ENCODE measurements around the gene HSPA1L.
"Not testable (repeated sequence)": the region's sequence is repeated elsewhere in the genome, so short reads cannot be mapped to it uniquely, and the experiment has no call there.

HSPA1L gene

DNA sequence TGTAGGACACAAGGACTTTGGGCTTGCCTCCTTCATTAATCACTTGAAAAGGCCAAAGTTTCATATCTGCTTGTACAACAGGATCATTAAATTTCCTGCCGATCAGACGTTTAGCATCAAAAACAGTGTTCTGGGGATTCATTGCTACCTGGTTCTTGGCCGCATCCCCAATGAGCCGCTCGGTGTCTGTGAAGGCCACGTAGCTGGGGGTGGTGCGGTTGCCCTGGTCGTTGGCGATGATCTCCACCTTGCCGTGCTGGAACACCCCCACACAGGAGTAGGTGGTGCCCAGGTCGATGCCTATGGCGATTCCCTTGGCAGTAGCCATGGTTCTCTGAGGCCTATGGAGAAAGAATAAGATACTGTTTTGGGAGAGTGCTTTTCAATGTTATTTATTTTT, 3.4 kb downstream of the HSPA1L start:
- no peak for DNase-seq

DNA sequence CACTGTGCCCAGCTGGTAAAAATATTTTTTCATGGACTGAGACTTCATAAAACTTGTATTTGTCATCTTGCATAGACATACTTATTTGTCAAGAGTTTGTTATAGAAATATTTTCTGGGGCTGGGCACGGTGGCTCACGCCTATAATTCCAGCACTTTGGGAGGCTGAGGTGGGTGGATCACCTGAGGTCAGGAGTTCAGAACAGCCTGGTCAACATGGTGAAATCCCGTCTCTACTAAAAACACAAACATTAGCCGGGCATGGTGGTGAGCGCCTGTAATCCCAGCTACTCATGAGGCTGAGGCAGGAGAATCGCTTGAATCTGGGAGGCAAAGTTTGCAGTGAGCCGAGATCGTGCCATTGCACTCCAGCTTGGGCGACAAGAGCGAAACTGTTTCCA, 6.5 kb downstream of the HSPA1L start:
- not testable (repeated sequence) for DNase-seq

DNA sequence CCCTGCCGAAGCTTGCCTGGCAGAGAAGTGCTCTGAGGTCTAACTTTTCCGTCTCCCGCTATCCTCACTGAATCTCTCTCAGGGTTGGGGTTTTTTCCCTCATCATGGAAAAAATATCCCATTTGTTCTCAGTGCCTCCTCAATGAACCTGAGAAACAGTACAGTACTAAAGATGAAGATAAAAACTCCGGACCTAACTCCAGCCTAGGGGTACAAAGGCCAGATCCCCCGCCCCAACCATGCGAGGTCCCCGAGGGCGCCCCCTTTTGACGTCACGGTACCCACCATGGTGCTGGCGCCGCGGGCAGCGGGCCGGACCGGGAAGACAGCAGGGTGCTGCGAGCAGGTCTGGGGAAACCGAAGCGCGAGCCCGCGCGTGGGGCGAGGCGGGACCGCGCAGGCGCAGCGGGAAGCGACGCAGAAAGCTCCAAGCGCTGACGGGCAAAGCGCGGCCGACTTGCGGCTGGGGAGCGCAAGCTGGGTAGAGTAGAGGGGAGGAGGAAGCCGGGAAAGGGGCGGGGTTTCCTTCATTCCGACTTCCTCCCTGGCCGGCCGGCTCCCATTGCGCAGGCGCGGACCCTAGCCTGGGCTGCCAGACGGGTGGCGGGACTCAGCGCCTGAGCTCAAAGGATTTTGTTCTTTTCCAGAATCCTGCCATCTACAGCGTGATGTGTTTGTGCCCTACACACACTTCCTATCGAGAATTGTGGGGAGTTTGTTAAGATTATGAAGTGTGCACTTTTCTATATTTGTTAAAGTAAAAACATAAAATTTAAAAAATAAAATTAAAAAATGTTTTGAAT, 8.4 kb downstream of the HSPA1L start, which contains the start of gene LSM2:
Gene LSM2 (minus strand): TSS at position 497 of the 803 bp plus-strand sequence. CDS start 209 bp downstream, at position 288.
- DNase-seq: peak; percentile 98

DNA sequence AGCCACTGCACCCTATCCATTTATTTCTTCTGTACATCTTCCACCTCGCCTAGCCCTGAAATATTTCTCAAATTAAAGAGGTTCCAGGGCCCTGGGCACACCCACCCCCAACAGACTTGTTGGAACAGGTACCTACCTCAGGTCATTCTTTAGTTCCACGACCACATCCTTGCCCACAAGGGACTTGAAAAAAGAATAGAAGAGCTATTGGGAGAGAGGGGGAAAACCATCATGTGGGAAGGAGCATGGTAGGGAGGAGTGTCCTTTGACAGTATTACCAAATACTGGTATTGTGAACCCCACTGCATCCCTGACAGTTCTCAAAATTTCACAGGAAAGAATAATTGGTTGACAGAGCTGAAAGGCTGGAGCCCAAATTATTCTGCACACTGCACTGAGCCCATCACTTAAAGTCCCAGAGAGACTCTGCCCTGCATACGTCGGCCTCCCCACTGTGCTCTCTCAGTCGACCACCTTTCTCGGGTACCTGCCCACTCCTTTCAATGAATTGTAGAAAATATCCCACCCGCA, 9.1 kb downstream of the HSPA1L start:
- DNase-seq: no peak

DNA sequence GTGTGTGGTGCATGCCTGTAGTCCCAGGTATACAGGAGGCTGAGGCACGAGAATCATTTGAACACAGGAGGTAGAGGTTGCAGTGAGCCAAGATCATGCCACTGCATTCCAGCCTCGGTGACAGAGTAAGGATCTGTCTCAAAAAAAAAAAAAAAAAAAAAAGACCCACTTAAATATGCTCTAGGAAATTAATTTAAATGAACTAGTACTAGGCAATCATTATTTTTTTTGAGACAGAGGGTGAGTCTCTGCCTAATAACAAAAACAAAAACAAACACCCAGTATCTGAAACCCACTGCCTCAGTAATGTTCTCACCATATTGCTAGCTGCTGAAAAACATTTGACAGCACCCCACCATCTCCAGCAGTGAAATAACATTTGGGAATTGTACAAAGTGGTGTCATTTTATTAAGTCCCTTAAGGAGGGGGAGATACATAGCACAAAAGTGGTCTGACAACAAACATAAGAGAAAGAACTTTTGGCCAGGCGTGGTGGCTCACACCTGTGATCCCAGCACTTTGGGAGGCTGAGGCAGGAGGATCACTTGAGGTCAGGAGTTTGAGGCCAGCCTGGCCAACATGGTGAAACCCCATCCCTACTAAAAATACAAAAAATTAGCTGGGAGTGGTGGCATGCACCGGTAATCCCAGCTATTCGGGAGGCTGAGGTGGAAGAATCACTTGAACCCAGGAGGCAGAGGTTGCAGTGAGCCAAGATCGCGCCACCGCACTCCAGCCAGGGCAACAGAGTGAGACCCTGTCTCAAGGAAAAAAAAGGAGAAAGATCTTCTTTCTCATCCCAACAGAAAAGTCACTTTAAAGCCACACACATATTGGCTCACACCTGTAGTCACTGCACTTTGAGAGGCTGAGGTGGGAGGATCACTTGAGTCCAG, 13.8 kb downstream of the HSPA1L start:
- DNase-seq: not testable (repeated sequence)

DNA sequence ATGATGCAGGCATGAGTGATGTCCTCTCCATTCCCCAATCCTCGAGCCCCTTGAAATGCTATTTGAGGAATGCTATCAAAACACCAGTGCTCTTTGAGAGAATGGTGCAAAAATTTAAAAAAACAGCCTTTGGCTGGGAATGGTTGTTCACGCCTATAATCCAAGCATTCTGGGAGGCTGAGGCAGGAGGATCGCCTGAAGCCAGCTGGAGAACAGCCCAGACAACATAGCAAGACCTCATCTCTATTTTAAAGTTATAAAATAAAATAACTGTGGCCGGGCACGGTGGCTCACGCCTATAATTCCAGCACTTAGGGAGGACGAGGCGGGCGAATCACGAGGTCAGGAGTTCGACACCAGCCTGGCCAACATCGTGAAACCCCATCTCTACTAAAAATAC, 15.3 kb downstream of the HSPA1L start:
- DNase-seq: no peak

DNA sequence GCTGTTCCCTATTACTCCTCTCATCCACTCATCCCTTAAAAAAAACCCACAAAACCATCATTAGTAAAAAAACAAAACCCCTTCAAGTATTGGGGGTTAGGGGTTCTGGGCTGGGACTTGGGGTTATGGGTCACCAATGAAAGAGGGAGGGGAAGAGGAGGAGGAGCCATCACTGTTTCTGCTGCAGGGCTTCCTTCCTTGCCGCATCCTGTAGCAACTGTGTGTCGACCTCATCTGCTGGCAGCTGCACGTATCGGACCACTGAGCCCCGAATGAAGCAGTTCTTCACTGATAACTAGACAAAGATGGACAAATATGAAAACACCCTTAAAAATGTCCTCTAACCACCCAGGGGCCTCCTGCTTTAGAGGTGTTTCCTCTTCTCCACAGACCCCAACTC, 17.5 kb downstream of the HSPA1L start:
- DNase-seq: no peak

DNA sequence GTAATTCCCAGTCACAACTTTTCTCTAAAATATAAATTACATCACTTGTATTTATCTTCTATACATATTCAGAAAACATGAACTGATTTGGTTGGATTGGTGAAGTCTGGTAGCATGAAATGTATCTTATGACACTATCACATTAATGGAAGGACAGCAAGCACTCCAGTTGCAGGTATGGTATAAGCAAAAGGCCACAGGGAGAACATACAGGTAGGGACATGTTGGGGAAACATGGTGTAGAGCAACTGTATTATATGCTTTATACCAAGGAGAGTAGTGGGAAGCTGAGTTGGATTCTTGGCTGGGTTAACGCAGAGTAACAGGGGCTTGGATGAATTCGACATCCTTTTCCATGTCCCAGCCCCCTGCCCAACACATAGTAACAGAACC, 18.1 kb downstream of the HSPA1L start:
- no peak for DNase-seq

DNA sequence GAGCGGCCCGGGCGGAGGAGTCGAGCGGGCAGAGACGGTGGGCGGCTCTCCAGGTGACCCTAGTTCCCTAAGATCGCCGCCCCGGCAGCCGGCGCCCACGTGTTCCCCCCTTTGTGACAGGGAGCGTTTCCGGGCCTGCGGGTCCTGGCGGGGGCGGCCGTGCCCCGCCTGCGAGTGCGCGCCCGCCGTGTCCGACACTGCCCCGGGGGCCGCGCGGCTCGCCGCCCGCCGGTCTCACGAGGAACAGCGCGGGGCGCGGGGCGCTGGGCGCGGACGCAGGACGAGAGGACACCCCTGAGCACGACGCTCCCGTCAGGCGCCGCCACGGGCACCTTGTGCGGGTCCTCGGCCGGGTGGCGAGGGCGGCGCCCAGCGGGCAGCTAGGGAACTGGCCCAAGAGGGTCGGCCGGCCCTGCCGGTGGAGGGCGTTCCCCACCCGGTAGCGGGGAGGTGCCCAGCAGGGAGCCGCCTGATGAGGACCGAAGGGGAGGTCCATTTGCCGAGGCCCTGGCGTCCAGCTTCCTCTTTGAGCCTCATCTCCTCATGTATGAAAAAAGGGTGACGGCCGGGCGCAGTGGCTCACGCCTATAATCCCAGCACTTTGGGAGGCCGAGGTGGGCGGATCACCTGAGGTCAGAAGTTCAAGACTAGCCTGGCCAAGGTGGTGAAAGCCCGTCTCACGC, 19.3 kb downstream of the HSPA1L start, which contains the start of gene VARS1:
Gene VARS1 (minus strand): TSS at position 137 of the 683 bp plus-strand sequence. CDS start 535 bp downstream, outside the sequence.
- peak; percentile 92 for DNase-seq

DNA sequence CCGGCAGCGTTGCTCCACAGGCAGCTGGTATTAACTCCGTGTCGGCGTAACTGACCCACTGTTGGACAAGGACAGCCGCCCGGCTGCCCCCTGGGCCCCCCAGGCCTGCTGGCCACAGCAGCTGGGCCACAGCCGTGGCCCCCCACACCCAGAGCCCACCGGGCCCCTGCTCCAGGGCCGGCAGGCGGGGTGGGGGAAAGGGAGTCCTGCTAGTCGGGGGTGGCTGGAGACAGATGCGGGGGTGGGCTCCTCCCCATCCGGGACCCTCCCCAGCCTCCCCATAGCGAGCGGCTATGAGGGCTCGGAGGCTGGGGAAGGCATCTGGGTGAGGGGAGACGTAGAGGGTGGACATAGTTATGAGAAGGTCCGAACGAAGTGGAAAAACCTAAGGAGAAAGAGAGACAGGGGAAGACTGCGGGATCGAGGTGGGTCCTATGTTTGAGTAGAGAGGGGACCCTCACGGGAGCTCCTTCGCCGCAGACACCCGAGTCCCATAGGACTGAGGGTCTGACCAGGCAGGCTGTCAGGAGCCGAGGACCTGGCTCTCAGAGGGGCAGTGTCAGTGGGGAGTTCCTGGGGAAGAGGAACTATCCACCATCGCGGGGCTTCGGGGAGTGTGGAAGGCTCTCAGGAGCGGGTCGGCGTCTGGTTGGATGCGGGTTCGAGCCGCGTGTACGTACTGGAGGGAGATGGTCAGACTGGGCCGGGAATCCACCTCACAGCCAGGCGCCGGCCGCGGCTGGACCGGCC, 20.0 kb downstream of the HSPA1L start:
- DNase-seq: no peak

DNA sequence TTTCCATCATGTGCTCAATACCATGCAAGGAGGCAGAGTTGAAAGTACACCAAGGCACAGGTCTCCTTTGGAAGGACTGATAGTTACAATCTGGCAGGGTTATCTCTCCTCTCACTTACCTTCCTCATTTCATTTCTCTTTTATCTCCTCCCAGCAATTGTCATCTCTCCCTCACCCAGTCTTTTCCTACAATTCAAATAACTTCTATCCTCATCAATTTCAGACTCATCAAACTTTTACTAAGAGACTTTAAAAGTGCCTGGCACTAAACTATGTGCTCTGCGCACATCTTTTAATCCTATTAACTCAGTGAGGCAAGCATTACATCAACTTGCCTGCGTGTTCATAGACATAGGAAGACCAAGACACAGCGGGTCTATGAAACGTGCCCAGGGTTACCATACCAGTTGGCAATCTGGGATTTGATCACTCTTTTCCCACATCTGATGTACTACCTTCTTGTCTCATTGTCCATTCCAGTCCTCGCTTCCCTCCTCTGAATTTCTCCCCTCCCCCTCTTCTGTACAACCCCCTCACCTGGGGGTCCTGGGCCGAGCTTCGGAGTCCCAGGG, 20.7 kb downstream of the HSPA1L start:
- no peak for DNase-seq

DNA sequence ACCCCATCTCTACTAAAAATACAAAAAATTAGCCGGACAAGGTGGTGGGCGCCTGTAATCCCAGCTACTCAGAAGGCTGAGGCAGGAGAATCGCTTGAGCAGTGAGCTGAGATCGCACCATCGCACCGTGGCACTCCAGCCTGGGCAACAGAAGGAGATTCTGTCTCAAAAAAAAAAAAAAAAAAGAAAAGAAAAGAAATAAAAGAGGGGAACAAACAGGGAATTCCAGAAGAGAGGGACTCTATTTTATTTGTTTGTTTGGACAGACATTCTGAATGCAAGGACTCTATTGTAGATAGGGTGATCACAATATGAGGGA, 21.2 kb downstream of the HSPA1L start:
- DNase-seq: not testable (repeated sequence)

DNA sequence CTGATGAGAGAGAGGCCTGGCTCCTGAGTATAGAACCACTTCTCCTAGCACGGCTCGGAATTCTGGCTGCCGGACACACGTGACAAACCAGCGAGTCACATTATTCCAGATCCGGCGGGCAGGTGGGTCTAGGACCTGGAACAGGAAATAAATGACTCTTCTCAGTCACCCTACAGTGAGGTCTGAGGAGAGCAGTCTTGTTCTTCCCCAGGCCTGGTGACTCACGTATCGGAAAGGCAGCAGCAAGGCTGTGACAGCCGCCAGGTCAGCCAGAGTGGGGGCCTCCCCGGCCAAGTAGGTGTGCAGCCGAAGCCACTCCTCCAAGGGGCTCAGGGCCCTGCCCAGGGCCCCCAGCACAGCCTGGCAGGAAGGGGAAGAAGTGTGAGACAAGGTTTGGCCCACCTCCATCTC, 22.3 kb downstream of the HSPA1L start:
- DNase-seq: no peak

DNA sequence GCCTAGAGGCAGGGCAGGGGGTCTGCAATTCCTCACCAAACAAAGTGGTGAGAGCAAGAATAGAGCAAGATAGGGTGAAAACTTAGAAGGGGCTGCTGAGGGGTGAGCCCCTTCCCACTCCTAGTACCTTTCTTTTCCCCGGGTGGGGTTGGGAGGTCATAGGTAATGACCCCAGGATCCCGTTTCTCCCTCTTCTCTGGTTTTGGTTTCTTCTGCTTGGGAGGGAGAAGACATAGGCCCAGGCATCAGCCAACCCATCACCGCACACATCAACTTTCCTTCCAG, 23.1 kb downstream of the HSPA1L start:
- no peak for DNase-seq

DNA sequence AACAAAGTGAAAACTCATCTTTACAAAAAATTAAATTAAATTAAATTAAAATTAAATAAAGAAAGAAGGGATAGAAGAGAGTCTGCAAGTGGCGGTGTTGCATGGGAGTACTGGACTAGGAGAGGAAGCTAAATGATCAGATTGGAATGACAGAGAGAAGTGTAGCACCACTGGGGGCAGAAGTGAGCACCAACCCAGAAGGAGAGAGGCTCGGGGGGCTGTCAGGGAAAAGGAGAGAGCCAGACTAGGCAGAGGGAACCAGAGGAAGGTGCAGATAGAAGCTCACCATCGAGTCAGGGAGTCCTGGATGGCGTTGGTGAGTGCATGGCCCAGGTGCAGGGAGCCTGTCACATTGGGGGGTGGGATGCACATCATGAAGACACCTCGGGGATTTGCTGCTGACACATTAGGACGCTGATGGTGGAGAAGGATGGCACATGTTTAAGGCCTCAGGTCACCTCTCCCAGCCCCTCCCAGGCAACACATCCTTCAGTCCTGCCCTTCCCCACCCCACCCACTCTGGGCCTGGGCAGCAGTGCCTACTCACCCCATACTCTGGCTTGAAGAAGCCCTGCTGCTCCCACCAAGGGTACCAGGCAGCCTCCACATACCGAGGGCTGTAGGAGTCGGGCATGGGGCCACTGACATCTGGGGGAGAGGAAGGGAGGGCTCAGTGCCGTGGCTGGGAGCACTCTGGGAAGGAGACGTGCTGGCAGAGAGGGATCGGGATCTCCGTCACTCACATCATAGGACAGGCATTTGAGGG, 23.6 kb downstream of the HSPA1L start:
- no peak for DNase-seq

DNA sequence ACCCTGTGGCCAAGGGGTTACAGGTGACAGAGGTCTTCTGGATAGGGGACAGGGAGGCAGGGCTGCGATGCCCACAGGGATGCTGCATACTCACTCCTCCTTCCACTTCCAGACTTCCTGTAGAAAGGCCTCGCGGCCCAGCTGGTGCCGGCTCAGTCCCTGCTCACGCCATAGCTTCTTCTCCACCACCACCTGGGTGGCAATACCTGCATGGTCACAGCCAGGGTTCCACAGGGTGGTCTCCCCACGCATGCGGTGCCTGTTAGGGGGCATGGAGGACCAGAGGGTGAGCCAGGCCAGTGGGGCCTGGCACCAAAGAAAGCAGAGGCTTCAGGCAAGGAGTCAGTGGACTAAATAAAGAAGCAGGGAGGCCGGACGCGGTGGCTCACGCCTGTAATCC, 29.6 kb downstream of the HSPA1L start:
- no peak for DNase-seq

DNA sequence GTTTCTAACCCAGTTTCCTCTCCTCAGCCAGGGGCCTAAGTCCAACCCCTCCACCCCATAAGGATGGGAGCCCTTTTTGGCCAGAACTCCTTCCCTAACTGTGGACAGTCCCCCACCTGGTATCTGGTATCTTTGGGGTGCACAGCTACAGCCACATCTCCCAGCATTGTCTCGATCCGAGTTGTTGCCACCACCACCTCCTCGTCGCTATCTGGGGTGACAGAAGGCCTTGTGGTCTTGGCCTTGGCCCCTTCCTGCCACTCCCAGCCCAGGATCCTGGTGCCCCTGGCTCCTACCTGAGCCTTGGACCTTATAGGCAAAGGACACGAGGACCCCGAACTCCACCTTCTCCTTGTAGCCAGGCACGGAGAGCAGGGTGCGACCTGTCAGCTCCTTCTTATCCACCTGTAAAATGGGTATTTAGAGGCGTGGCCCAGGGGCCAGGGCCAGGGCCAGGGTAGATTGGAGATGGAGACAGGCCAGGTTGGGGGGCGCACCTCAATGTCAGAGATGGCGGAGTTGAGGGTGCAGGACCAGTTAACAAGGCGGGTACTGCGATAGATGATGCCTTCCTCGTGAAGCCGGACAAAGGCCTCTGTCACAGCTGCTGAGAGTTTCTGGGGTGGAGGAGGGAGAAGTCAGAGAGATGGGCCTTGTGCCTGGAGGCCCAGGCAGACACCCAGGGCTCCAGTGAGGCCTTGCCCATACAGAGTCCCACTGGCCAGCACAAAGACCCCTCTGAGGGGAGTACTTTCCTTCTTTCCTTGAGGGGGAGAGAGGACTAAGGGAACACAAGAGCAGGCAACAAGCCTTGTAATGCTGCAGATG, 30.8 kb downstream of the HSPA1L start:
- no peak for DNase-seq

DNA sequence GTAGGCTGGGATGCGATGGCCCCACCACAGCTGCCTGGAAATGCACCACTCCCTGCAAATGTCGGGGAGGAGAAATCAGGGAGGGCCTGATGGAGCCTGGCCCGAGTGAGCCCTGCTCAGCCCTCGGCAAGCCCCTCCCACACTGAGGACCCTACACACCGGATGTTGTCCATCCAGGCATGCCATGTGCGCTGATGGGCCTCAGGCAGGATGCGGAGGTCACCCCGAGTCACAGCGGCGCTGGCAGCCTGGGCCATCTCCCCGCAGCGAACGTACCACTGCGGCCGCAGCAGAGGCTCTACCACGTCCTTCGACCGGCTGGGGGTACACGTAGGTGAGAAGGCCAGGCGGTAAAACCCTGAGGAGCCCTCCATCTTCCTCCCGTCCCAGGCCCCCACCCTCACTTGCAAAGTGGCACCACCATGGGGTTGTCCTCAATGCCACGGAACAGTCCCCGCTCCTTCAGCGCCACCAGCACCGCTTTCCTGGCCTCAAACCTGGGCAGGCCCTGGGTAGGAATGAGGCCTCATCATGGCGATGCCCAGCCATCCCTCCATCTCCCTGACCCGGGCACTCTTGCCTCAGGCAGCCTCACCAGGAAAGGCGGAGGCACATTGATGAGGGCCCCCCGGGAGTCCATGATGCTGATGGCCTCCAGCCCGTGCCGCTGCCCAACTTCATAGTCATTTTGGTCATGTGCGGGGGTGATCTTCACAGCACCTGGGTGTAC, 32.8 kb downstream of the HSPA1L start:
- no peak for DNase-seq

DNA sequence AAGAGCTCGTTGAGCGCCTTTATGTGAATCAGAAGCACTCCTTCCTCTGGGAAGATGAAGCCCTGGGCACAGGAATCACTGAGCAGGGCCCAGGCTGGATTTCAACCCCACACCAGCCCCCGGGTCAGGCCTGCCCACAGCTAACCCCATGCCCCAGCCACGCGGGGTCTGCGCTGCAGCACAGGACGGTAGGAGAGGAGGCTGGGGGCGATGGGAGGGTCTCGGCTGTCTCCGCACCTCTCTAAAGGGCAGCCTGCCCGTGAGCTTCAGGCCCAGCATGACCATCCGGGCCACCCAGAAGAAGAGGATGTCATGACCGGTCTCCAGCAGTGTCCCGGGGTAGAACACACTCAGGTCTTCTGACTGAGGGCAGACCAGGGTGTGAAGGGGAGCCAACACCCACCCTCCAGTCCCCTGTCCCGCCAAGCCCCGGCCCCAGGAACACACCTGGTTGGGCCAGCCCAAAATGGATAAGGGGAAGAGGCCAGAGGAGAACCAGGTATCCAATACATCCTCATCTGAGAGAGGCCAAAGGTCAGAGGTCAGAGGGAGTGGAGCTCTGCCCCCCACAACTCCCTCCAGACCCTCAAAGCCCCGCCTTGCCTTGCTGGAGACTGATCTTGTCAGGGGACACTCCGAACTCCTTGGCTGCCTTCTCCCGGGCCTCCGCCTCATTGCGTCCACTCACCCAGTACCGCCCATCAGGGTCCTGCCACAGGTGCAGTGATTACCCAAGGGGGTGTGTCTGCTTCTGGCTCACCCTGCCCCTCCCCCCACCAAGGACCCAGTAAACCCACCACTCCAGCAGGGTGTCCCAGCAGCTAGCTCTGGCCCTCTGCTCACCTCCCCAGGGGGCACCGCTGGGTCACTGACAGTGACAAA, 33.6 kb downstream of the HSPA1L start:
- no peak for DNase-seq

Measured in activated CD8-positive, alpha-beta memory T cell treated with anti-CD3 and anti-CD28 coated beads, Interleukin-2, amount 50 U/mL, for 48 hours (primary cell).